OCI-LY1 (cell line): ENCODE data around the gene ICE1.

ENCODE experiments used
- H2AFZ ChIP-seq: fragments of 200-600 bp; sonication (generic), shearing (Covaris generic); 2 replicates; pipeline ENCODE4 v1.6.0; 2014; ENCODE audit warnings: antibody characterized with exemption, mild to moderate bottlenecking, low read length
- H3F3A ChIP-seq: fragments of 200-600 bp; sonication (generic), shearing (Covaris generic); 2 replicates; pipeline ENCODE4 v1.6.0; 2014; ENCODE audit warnings: mild to moderate bottlenecking, antibody characterized with exemption, low read length, moderate library complexity; ENCODE audit not compliant: insufficient read depth
- H3K27ac ChIP-seq: fragments of 200-600 bp; sonication (generic); 2 replicates; pipeline ENCODE4 v1.5.1; 2014; ENCODE audit warnings: low read length, mixed run types, mild to moderate bottlenecking, low read depth; ENCODE audit not compliant: poor library complexity, severe bottlenecking
- H3K27me3 ChIP-seq: fragments of 200-600 bp; sonication (generic); 2 replicates; pipeline ENCODE4 v1.6.0; 2014; ENCODE audit warnings: antibody characterized with exemption, mild to moderate bottlenecking, low read length, moderate library complexity; ENCODE audit not compliant: insufficient read depth
- H3K36me3 ChIP-seq: fragments of 200-600 bp; sonication (generic); 2 replicates; pipeline ENCODE4 v1.6.1; 2014; ENCODE audit warnings: mild to moderate bottlenecking, antibody characterized with exemption, low read length, moderate library complexity, mixed read lengths; ENCODE audit not compliant: insufficient read depth
- H3K4me1 ChIP-seq: fragments of 200-600 bp; sonication (generic); 2 replicates; pipeline ENCODE4 v1.5.1; 2014; ENCODE audit warnings: mild to moderate bottlenecking, low read length, moderate library complexity; ENCODE audit not compliant: insufficient read depth, severe bottlenecking
- H3K4me2 ChIP-seq: fragments of 200-600 bp; sonication (generic), shearing (Covaris generic); 2 replicates; pipeline ENCODE4 v1.6.1; 2014; ENCODE audit warnings: low read length
- H3K4me3 ChIP-seq: fragments of 200-600 bp; sonication (generic); 2 replicates; pipeline ENCODE4 v1.5.1; 2014; ENCODE audit warnings: low read length, low read depth, mild to moderate bottlenecking, mixed read lengths; ENCODE audit not compliant: poor library complexity, severe bottlenecking
- H3K79me2 ChIP-seq: fragments of 200-600 bp; shearing (Covaris generic); 2 replicates; pipeline ENCODE4 v1.6.1; 2016; ENCODE audit warnings: mixed run types, low read length, mixed read lengths; ENCODE audit not compliant: insufficient read depth
- H3K9ac ChIP-seq: fragments of 200-600 bp; sonication (generic), shearing (Covaris generic); 2 replicates; pipeline ENCODE4 v1.6.1; 2014; ENCODE audit warnings: mild to moderate bottlenecking, low read length, mixed read lengths
- H3K9me2 ChIP-seq: fragments of 200-600 bp; sonication (generic), shearing (Covaris generic); 2 replicates; pipeline ENCODE4 v1.6.1; 2014; ENCODE audit warnings: low read depth, mild to moderate bottlenecking, low read length, mixed read lengths
- H3K9me3 ChIP-seq: fragments of 200-600 bp; shearing (Covaris generic); 2 replicates; pipeline ENCODE4 v1.6.1; 2014; ENCODE audit warnings: low read length, mixed read lengths
- H4K20me1 ChIP-seq: fragments of 200-600 bp; sonication (generic), shearing (Covaris generic); 2 replicates; pipeline ENCODE4 v1.6.0; 2016; ENCODE audit warnings: mild to moderate bottlenecking, low read length; ENCODE audit not compliant: insufficient read depth
- EZH2 ChIP-seq: fragments of 200-600 bp; sonication (generic), shearing (Covaris generic); IDR thresholded peaks from 2 replicates; pipeline ENCODE4 v1.8.0; 2017; ENCODE audit warnings: borderline replicate concordance, mixed run types, mild to moderate bottlenecking, antibody characterized with exemption, low read length, moderate library complexity, mixed read lengths
- TF ChIP-seq, protein P1 (sequence below): fragments of 200-600 bp; sonication (generic), shearing (Covaris generic); IDR thresholded peaks from 2 replicates; pipeline ENCODE4 v1.5.1; 2017; ENCODE audit warnings: mild to moderate bottlenecking, antibody characterized with exemption, low read length, moderate library complexity, mixed read lengths

ICE1 gene, protein sequence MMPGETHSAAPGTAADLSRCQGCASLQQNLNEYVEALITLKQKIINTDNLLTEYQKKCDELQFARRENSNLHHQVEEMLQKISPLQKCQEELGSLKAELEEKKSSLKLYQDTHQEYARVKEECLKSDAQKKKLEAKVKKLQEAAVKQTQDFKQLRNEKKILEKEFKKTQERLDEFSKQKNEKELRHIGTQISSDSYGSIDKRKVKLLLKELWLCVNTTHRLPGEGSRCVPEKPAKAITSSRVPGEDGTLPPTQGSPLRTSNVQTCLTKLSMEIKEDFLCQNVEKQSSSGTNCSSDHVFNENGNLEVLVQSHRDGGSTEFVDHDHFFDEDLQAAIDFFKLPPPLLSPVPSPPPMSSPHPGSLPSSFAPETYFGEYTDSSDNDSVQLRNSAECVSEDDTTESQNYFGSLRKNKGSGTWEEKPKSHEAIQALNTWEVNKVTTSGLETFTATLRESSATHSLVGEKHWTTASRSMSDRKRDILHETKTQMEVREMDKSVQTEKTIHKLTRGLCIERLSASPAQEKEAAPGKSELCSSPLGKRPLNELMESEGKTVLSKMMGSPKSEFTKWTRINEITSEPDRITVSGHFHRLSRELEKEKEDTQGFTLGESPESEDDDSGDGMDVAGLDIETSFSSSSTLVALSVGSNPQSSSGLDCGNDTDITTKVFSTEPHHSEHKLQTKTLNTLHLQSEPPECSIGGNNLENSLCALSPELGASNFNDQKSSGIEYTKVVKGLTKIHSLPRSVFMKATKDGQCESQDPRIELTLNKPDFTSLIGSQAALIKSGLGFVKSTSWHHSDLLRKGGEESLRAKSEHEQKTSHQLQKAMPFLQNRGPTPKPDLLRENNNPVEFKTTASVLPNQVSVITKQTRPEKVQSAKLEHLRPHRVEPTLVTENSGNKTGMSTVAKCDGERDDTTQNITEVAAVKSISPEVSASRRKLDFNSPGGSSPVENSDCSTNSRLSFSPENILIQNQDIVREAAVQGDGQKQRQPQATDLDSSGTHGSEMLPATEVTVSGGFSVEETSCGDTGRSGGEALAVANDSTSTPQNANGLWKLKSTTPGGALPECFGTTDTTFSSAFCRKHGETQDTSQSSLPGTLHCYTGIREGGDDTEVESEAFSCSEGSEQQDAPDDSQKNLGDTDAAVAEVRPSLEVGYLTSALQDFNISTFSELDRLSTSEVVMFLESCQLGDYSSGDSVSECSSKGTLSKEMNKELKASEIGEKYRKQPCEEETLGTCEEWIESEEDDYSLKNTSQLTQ (N-terminal part only)

DNA sequence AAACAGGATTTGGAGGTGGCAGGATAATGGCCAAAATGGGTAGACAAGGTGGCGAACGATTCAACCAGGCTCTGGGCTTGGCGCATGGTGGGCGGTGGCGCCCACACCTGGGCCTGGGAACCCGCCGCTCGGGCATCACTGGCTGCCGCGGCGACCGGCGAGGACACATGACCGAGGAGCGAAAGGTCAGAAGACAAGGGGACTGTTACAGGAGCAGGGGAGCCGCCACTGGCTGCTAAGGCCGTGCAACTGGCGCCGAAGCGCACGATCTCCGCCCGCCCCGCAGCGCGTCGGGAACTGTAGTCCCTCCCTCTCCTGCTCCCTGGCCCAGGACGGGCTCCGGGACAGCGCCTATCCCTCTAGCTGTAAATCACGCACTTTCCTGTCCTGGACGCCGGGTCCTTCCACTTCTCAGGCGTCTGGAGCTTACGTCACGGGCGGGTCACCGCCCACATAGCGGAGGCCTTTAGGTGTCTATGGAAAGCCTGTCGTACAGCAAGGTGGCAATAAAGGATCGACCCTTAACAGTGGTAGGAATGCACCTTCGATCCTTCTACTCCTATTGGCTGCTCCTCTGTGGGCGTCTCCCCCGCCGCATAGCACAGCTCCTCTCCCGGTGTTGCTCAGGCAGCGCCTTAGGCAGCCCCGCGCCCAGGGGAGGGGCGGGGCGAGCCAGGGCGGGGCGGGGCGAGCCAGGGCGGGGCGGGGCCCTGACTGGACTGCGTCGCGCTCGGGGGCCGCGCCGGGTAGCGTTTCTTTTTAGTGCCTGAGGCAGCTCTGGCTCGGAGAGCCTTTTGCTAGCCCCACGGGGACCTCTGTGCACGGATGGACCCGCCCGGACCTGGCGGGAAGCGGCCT, at the start of gene ICE1:
Gene ICE1, plus strand, starts transcription at position 717 of the 858 bp plus-strand sequence. CDS start 239 bp downstream, outside the sequence.
- Histone ChIP-seq H3K36me3 (peaks cover 25% of the 10 kb centered on the region), H3K9ac (peak within 1 kb of the TSS; percentile 94), H3K9me2 (no peaks in the 10 kb centered on the region), H4K20me1 (no peaks in the 10 kb centered on the region), H3K4me3 (peak within 1 kb of the TSS; percentile 97), H2AFZ (no peak within 1 kb of the TSS), H3K27ac (peak within 1 kb of the TSS; percentile 87), H3F3A (no peaks in the 10 kb centered on the region), H3K4me1 (peaks cover 50% of the 10 kb centered on the region), H3K9me3 (no peaks in the 10 kb centered on the region), H3K27me3 (no peaks in the 10 kb centered on the region), H3K79me2 (peaks cover 43% of the 10 kb centered on the region), H3K4me2 (peak within 1 kb of the TSS; percentile 83)
- TF ChIP-seq, protein P1, sequence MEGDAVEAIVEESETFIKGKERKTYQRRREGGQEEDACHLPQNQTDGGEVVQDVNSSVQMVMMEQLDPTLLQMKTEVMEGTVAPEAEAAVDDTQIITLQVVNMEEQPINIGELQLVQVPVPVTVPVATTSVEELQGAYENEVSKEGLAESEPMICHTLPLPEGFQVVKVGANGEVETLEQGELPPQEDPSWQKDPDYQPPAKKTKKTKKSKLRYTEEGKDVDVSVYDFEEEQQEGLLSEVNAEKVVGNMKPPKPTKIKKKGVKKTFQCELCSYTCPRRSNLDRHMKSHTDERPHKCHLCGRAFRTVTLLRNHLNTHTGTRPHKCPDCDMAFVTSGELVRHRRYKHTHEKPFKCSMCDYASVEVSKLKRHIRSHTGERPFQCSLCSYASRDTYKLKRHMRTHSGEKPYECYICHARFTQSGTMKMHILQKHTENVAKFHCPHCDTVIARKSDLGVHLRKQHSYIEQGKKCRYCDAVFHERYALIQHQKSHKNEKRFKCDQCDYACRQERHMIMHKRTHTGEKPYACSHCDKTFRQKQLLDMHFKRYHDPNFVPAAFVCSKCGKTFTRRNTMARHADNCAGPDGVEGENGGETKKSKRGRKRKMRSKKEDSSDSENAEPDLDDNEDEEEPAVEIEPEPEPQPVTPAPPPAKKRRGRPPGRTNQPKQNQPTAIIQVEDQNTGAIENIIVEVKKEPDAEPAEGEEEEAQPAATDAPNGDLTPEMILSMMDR: no peak
- no peak for TF ChIP-seq EZH2

DNA sequence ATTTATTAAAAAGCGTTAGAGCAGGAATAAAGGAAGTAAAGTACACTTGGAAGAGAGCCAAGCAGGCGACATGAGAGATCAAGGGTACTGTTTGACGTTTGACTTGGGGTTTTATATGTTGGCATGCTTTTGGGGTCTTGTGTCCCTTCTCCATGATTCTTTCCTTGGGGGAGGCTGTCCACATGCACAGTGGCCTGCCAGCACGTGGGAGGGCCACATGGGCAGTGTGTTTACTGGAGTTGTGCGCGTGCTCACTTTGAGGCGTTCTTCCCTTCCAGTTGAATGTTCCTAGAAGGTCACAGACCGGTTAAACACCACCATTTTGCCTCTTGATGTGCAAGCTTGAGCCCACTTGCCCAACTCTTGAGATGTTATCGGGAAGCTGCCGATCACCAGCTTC, 49.5 kb upstream of the ICE1 start:
- H4K20me1 ChIP-seq: no peaks in the 10 kb centered on the region
- H3K9me3 ChIP-seq: no peaks in the 10 kb centered on the region
- no peak overlapping the region for H3K4me2 ChIP-seq
- no peak overlapping the region for H3K4me3 ChIP-seq
- H3K9me2 ChIP-seq: no peaks in the 10 kb centered on the region
- no peaks in the 10 kb centered on the region for H3K79me2 ChIP-seq
- H3K36me3 ChIP-seq: no peaks in the 10 kb centered on the region
- no peak for TF ChIP-seq EZH2
- TF ChIP-seq, protein P1: no peak
- no peaks in the 10 kb centered on the region for H3F3A ChIP-seq
- H3K9ac ChIP-seq: no peak overlapping the region
- H3K27me3 ChIP-seq: no peaks in the 10 kb centered on the region
- no peak overlapping the region for H3K27ac ChIP-seq
- no peak overlapping the region for H2AFZ ChIP-seq
- no peaks in the 10 kb centered on the region for H3K4me1 ChIP-seq
